Measurements from ENCODE around the gene UPP1. TPM values are rescaled to one million over a fixed set of nuclear protein-coding genes. Genes with fewer than 3 reads are reported as not detected.

UPP1 gene
- total RNA-seq, 2 experiments from 2014 or later: 1.8 to 7.0 TPM

DNA sequence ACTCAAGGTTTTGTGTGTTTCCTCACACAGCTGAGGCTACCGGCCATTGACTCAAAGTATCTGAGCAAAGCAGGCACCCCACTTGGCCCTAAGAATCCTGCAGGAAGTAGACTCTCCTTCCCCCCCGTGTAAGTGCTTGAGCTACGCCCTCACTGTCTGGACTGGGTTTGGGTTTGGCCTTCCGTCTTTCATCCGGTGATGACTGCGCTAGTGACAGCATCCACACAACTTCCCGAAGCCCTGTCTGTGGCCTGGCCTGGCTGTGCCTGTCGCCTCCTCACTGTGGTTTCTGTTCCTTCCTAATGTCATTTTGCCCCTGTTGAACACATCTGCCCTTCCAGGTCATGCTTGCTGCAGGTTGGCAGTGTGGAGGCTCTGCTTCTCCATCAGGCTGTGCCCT lies 39.2 kb upstream of the UPP1 start:
- BruUV-seq (replicated peaks): no TSS peak
- CTCF ChIA-PET (ENCODE audit: unreplicated experiment): no interaction called here

DNA sequence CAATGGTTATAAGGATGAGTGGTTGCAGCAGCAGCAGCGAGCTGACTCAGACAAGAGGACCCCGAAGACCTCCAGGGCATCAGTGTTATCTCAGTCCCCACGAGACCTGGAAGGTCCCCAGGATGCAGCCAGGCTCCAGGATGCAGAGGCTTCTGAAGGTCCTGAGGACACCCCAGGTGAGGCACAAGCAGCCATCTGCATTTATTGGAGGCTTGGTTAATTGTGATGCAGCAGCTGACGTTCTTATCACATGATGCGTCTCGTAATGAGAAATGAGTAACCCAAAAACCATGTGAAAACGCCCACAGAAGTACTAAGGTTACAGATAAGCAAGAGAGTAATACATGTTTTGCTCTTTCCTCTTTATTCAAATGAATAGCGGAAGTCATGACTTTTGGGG lies 36.3 kb upstream of the UPP1 start:
- H3K36me3 ChIP-seq (ENCODE audit: insufficient read depth, low read length): no peaks in the 10 kb centered on the region
- H4K20me1 ChIP-seq (ENCODE audit: insufficient read depth, low read length): no peaks in the 10 kb centered on the region
- H3K27ac ChIP-seq (ENCODE audit: low read depth, low read length, poor library complexity, severe bottlenecking): no peak overlapping the region
- no peak for TF ChIP-seq EZH2phosphoT487 (IDR thresholded peaks at IDR 0.05; ENCODE audit: borderline replicate concordance, low read depth, low read length)
- TF ChIP-seq, protein P1, sequence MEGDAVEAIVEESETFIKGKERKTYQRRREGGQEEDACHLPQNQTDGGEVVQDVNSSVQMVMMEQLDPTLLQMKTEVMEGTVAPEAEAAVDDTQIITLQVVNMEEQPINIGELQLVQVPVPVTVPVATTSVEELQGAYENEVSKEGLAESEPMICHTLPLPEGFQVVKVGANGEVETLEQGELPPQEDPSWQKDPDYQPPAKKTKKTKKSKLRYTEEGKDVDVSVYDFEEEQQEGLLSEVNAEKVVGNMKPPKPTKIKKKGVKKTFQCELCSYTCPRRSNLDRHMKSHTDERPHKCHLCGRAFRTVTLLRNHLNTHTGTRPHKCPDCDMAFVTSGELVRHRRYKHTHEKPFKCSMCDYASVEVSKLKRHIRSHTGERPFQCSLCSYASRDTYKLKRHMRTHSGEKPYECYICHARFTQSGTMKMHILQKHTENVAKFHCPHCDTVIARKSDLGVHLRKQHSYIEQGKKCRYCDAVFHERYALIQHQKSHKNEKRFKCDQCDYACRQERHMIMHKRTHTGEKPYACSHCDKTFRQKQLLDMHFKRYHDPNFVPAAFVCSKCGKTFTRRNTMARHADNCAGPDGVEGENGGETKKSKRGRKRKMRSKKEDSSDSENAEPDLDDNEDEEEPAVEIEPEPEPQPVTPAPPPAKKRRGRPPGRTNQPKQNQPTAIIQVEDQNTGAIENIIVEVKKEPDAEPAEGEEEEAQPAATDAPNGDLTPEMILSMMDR (conservative IDR thresholded peaks at IDR 0.05; ENCODE audit: low read length): no peak
- no TSS peak for BruUV-seq (replicated peaks)
- H2AFZ ChIP-seq (ENCODE audit: low read length): no peak overlapping the region
- H3K79me2 ChIP-seq (ENCODE audit: insufficient read depth, low read depth, low read length): no peaks in the 10 kb centered on the region
- POLR2A ChIA-PET: interaction anchor here (0.7 to 1.4 kb wide), 2 partner anchors 10 to 28 kb away, joined by 3 to 4 read pairs; no protein-coding TSS in a partner anchor
- no peak overlapping the region for H3K4me3 ChIP-seq (ENCODE audit: low read depth, low read length, poor library complexity, severe bottlenecking)
- H3K4me1 ChIP-seq (ENCODE audit: insufficient read depth, low read length, poor library complexity, severe bottlenecking): no peaks in the 10 kb centered on the region
- no peaks in the 10 kb centered on the region for H3K9me3 ChIP-seq (ENCODE audit: low read length)
- CTCF ChIA-PET (ENCODE audit: unreplicated experiment): no interaction called here
- DNase-seq (ENCODE audit: low spot score): no peak
- intact Hi-C loops (cut with micrococcal nuclease; ENCODE audit: unreplicated experiment): no loop called here
- no peak overlapping the region for H3K4me2 ChIP-seq (ENCODE audit: low read length)
- no peaks in the 10 kb centered on the region for H3K9me2 ChIP-seq (ENCODE audit: insufficient read depth, low read length)

More for the DNA sequence above, 39.2 kb upstream of the UPP1 start:
- Histone ChIP-seq H4K20me1 (ENCODE audit: insufficient read depth, low read length) (no peaks in the 10 kb centered on the region), H3K4me3 (ENCODE audit: low read depth, low read length, poor library complexity, severe bottlenecking) (no peak overlapping the region), H3K9me2 (ENCODE audit: insufficient read depth, low read length) (no peaks in the 10 kb centered on the region), H3K36me3 (ENCODE audit: insufficient read depth, low read length) (no peaks in the 10 kb centered on the region), H2AFZ (ENCODE audit: low read length) (no peak overlapping the region), H3K9me3 (ENCODE audit: low read length) (no peaks in the 10 kb centered on the region), H3K4me2 (ENCODE audit: low read length) (no peak overlapping the region), H3K4me1 (ENCODE audit: insufficient read depth, low read length, poor library complexity, severe bottlenecking) (no peaks in the 10 kb centered on the region), H3K79me2 (ENCODE audit: insufficient read depth, low read depth, low read length) (no peaks in the 10 kb centered on the region), H3K27ac (ENCODE audit: low read depth, low read length, poor library complexity, severe bottlenecking) (no peak overlapping the region)
- no peak for DNase-seq (ENCODE audit: low spot score)
- TF ChIP-seq, protein P1 (conservative IDR thresholded peaks at IDR 0.05; ENCODE audit: low read length): no peak
- TF ChIP-seq EZH2phosphoT487 (IDR thresholded peaks at IDR 0.05; ENCODE audit: borderline replicate concordance, low read depth, low read length): no peak
- intact Hi-C loops (cut with micrococcal nuclease; ENCODE audit: unreplicated experiment): no loop called here
- POLR2A ChIA-PET: no interaction called here

DNA sequence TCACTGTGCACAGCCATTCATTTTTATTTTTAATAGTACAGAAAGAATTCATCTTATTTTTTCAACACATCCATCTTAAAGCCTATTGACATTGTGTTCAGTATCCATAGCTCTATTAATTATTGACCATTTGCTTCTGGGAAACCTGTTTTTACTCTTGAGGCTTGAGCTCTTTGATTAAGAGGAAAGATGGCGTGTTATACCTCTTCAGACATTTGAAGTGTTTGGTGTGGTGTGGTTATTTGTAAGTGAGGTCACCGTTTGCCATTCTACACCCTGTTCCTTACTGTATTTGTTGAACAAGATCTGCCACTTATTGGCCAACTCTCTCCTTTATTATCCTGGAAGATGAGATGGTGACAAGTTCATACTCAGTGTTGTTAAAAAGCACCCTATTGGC lies 35.3 kb upstream of the UPP1 start:
- BruUV-seq (replicated peaks): no TSS peak
- intact Hi-C loops (cut with micrococcal nuclease; ENCODE audit: unreplicated experiment): no loop called here
- CTCF ChIA-PET (ENCODE audit: unreplicated experiment): interaction anchor here (0.6 kb wide), 1 partner anchor 189 kb away, joined by 4 read pairs; no protein-coding TSS in a partner anchor

More for the DNA sequence above, 35.3 kb upstream of the UPP1 start:
- Histone ChIP-seq H3K4me2 (ENCODE audit: low read length) (no peak overlapping the region), H2AFZ (ENCODE audit: low read length) (no peak overlapping the region), H3K9me2 (ENCODE audit: insufficient read depth, low read length) (no peaks in the 10 kb centered on the region), H3K9me3 (ENCODE audit: low read length) (no peaks in the 10 kb centered on the region), H4K20me1 (ENCODE audit: insufficient read depth, low read length) (no peaks in the 10 kb centered on the region), H3K4me3 (ENCODE audit: low read depth, low read length, poor library complexity, severe bottlenecking) (no peak overlapping the region), H3K79me2 (ENCODE audit: insufficient read depth, low read depth, low read length) (no peaks in the 10 kb centered on the region), H3K36me3 (ENCODE audit: insufficient read depth, low read length) (no peaks in the 10 kb centered on the region), H3K27ac (ENCODE audit: low read depth, low read length, poor library complexity, severe bottlenecking) (no peak overlapping the region), H3K4me1 (ENCODE audit: insufficient read depth, low read length, poor library complexity, severe bottlenecking) (no peaks in the 10 kb centered on the region)
- DNase-seq (ENCODE audit: low spot score): no peak
- POLR2A ChIA-PET: interaction anchor here (1.0 to 1.4 kb wide), 2 partner anchors 9 to 42 kb away, joined by 3 to 4 read pairs; no protein-coding TSS in a partner anchor
- TF ChIP-seq, protein P1 (conservative IDR thresholded peaks at IDR 0.05; ENCODE audit: low read length): no peak
- TF ChIP-seq EZH2phosphoT487 (IDR thresholded peaks at IDR 0.05; ENCODE audit: borderline replicate concordance, low read depth, low read length): no peak
